CD14-positive monocyte (primary cell): ENCODE data around the gene RELL1. TPM values are rescaled to one million over a fixed set of nuclear protein-coding genes. Genes with fewer than 3 reads are reported as not detected.
A peak's percentile ranks its signal among the peaks of the same experiment; 100 is the strongest.

Experiments
- DNase-seq, 3 donors: peaks; one replicate each; pipeline ENCODE4 v3.0.0-alpha.2; 2011 to 2022
- H2AFZ ChIP-seq: 2 replicates; pipeline ENCODE4 v1.6.0; 2012; ENCODE audit warnings: mild to moderate bottlenecking, low read depth, low read length, inconsistent platforms; ENCODE audit not compliant: insufficient read depth, poor library complexity, severe bottlenecking
- H3K27ac ChIP-seq, 2 donors: 1 replicate in 1 of 2; 2 replicates in 1 of 2; pipeline ENCODE4 v1.5.1; 2012 to 2013; ENCODE audit warnings: low read length in 2 of 2, control low read depth in 1 of 2, inconsistent platforms in 1 of 2, low read depth in 1 of 2, mild to moderate bottlenecking in 1 of 2
- H3K27me3 ChIP-seq, 2 donors: one replicate each; pipeline versions ENCODE4 v1.6.0 to v1.6.1; 2011 to 2013; ENCODE audit warnings: low read length in 2 of 2; ENCODE audit not compliant: control insufficient read depth in 2 of 2, insufficient read depth in 2 of 2
- H3K36me3 ChIP-seq, 2 donors: replicated peaks in 1 of 2; 1 replicate in 1 of 2; 2 replicates in 1 of 2; pipeline versions ENCODE4 v1.5.1 to v1.6.1; 2012 to 2013; ENCODE audit warnings: low read length in 2 of 2, control low read depth in 1 of 2, inconsistent platforms in 1 of 2, mild to moderate bottlenecking in 1 of 2; ENCODE audit not compliant: insufficient read depth in 2 of 2, control insufficient read depth in 1 of 2
- H3K4me1 ChIP-seq, 2 donors: 1 replicate in 1 of 2; 2 replicates in 1 of 2; pipeline versions ENCODE4 v1.5.1 to v1.6.1; 2012 to 2013; ENCODE audit warnings: low read length in 2 of 2, control low read depth in 1 of 2, inconsistent platforms in 1 of 2, mild to moderate bottlenecking in 1 of 2, moderate library complexity in 1 of 2; ENCODE audit not compliant: insufficient read depth in 2 of 2, control insufficient read depth in 1 of 2
- H3K4me2 ChIP-seq: replicated peaks from 2 replicates; pipeline ENCODE3; 2012; ENCODE audit warnings: low read length, moderate library complexity, mild to moderate bottlenecking; ENCODE audit not compliant: poor library complexity, severe bottlenecking; ENCODE audit errors: extremely low read depth
- H3K4me3 ChIP-seq, 3 experiments: fragments of 200-600 bp in 1 of 3; sonication (generic) in 1 of 3; replicated peaks in 1 of 3; 1 replicate in 2 of 3; 2 replicates in 1 of 3; pipeline ENCODE4 v1.5.1; 2011 to 2013; ENCODE audit warnings: low read length in 3 of 3, mild to moderate bottlenecking in 3 of 3, control low read depth in 2 of 3, low read depth in 2 of 3, inconsistent platforms in 1 of 3, moderate library complexity in 1 of 3
- H3K79me2 ChIP-seq: 2 replicates; pipeline ENCODE4 v1.6.0; 2012; ENCODE audit warnings: mild to moderate bottlenecking, control low read depth, inconsistent platforms, low read length, moderate library complexity; ENCODE audit not compliant: insufficient read depth
- H3K9ac ChIP-seq: 2 replicates; pipeline ENCODE4 v1.6.0; 2017; ENCODE audit warnings: low read length, mild to moderate bottlenecking; ENCODE audit not compliant: insufficient read depth, poor library complexity, severe bottlenecking
- H3K9me3 ChIP-seq, 2 donors: replicated peaks in 1 of 2; 1 replicate in 1 of 2; 2 replicates in 1 of 2; pipeline versions ENCODE4 v1.5.1 to v1.6.1; 2012 to 2013; ENCODE audit warnings: low read length in 2 of 2, control low read depth in 1 of 2; ENCODE audit not compliant: control insufficient read depth in 1 of 2, insufficient read depth in 1 of 2
- H4K20me1 ChIP-seq: 2 replicates; pipeline ENCODE4 v1.6.0; 2012; ENCODE audit warnings: mild to moderate bottlenecking, low read length, control low read depth, moderate library complexity; ENCODE audit not compliant: insufficient read depth
- H3K27ac Mint-ChIP-seq, 7 donors: one replicate each; pipeline ENCODE4 v1.8.0; 2020; ENCODE audit warnings: mild to moderate bottlenecking in 7 of 7, mixed read lengths in 7 of 7, moderate library complexity in 6 of 7, inconsistent platforms in 2 of 7
- H3K27me3 Mint-ChIP-seq, 3 donors: one replicate each; pipeline ENCODE4 v1.8.0; 2021 to 2022; ENCODE audit warnings: low read depth in 3 of 3, mild to moderate bottlenecking in 3 of 3, mixed read lengths in 3 of 3, moderate library complexity in 3 of 3, inconsistent platforms in 1 of 3
- H3K36me3 Mint-ChIP-seq, 2 donors: one replicate each; pipeline ENCODE4 v1.8.0; 2020; ENCODE audit warnings: mixed read lengths in 2 of 2, inconsistent platforms in 1 of 2, mild to moderate bottlenecking in 1 of 2
- H3K4me1 Mint-ChIP-seq: one replicate; pipeline ENCODE4 v1.8.0; 2020; ENCODE audit warnings: mild to moderate bottlenecking, mixed read lengths
- H3K4me3 Mint-ChIP-seq, 2 donors: one replicate each; pipeline ENCODE4 v1.8.0; 2020; ENCODE audit warnings: mild to moderate bottlenecking in 2 of 2, mixed read lengths in 2 of 2, moderate library complexity in 1 of 2
- H3K9me3 Mint-ChIP-seq, 7 donors: one replicate each; pipeline ENCODE4 v1.8.0; 2020 to 2022; ENCODE audit warnings: mixed read lengths in 7 of 7, mild to moderate bottlenecking in 6 of 7, moderate library complexity in 6 of 7, inconsistent platforms in 2 of 7
- CTCF ChIP-seq: fragments of 200-600 bp; IDR thresholded peaks from one replicate; pipeline ENCODE4 v1.8.0; 2022; ENCODE audit warnings: antibody characterized with exemption, mild to moderate bottlenecking
- WGBS: methylation state at CpG from one replicate; pipeline ENCODE4 v1.1.5; 2013; ENCODE audit warnings: missing lambda C conversion rate; ENCODE audit not compliant: insufficient coverage; 5-methylcytosine and 5-hydroxymethylcytosine counted together
- intact Hi-C, 2 donors: fragments of 100-400 bp; cut with micrococcal nuclease; formaldehyde crosslinking; loops; one replicate each; pipeline versions ENCODE4 v1.15.0 to v1.15.1; 2023
- polyA plus RNA-seq, 3 donors: library from polyadenylated mRNA; depleted of rRNA in 1 of 3; unstranded in 2 of 3; stranded (reverse) in 1 of 3; fragments of 300-500 nt in 2 of 3; fragments of >200 nt in 1 of 3; fragmentation: Illumina TruSeq in 2 of 3; gene quantifications; 1 replicate in 2 of 3; 2 replicates in 1 of 3; pipeline ENCODE4 v1.2.3, GENCODE V29; 2012 to 2021

Gene RELL1
- polyA plus RNA-seq, 3 donors = 13.3 to 30.2 (median 16.2) TPM

DNA sequence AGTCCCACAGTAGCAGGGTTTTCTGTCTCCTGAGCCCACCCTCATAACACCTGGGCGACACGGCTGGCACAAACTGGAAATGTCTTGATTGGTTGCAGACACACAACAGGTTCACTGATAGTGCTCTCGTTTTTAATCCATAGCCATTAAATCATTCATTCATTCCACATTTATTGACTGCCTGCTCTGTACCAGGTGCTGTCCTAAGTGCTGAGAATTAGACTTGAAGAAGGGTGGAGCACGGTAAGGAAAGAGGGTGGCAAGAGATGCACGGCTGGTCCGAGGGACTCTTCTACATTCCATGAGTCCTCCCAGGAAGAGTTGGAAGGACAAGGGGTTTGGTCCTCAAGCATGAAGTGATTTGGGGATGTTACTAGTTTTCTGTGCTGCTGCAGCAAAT lies 100.0 kb downstream of the RELL1 start:
- peaks cover 10 to 14% of the 10 kb centered on the region in 2 donors for H3K36me3 Mint-ChIP-seq
- peaks cover 7 to 8% of the 10 kb centered on the region in 2 donors for H3K9me3 ChIP-seq
- H3K79me2 ChIP-seq = no peaks in the 10 kb centered on the region
- peak overlapping the region in 1 of 7 donors; percentile 63 for H3K27ac Mint-ChIP-seq
- intact Hi-C loops = no loop called here
- no peak for DNase-seq
- no peak overlapping the region for H3K4me2 ChIP-seq
- WGBS = 82% methylated on average over 3 of the region's 6 CpGs
- no peaks in the 10 kb centered on the region for H4K20me1 ChIP-seq
- H2AFZ ChIP-seq = no peak overlapping the region
- H3K36me3 ChIP-seq = no peaks in the 10 kb centered on the region
- no peak for TF ChIP-seq CTCF
- peaks cover 17 to 21% (median 20%) of the 10 kb centered on the region in 3 donors for H3K27me3 Mint-ChIP-seq
- H3K4me1 Mint-ChIP-seq = peaks cover 12% of the 10 kb centered on the region
- peaks cover 7 to 11% of the 10 kb centered on the region in 2 donors for H3K27me3 ChIP-seq
- no peak overlapping the region for H3K27ac ChIP-seq
- no peak overlapping the region for H3K9ac ChIP-seq
- peak overlapping the region in 1 of 2 donors; percentile 12 for H3K4me3 Mint-ChIP-seq
- peaks cover 7 to 19% (median 13%) of the 10 kb centered on the region in 7 donors for H3K9me3 Mint-ChIP-seq
- H3K4me1 ChIP-seq = peaks cover 0 to 6% of the 10 kb centered on the region in 2 donors
- H3K4me3 ChIP-seq = no peak overlapping the region

GRCh38 chr4:37584493-37585060 lies 101.6 kb downstream of the RELL1 start:
- Histone ChIP-seq H3K4me1 (peaks cover 0 to 6% of the 10 kb centered on the region in 2 donors), H3K9me3 (peaks cover 18% of the 10 kb centered on the region in 2 donors), H3K4me2 (no peak overlapping the region), H4K20me1 (no peaks in the 10 kb centered on the region), H3K79me2 (no peaks in the 10 kb centered on the region), H3K27ac (no peak overlapping the region), H3K27me3 (peaks cover 7 to 11% of the 10 kb centered on the region in 2 donors), H3K4me3 (no peak overlapping the region), H3K36me3 (no peaks in the 10 kb centered on the region), H3K9ac (no peak overlapping the region), H2AFZ (no peak overlapping the region)
- H3K4me1 Mint-ChIP-seq = peaks cover 12% of the 10 kb centered on the region
- DNase-seq = no peak
- H3K4me3 Mint-ChIP-seq = peak overlapping the region in 1 of 2 donors; percentile 39
- peaks cover 17 to 21% (median 20%) of the 10 kb centered on the region in 3 donors for H3K27me3 Mint-ChIP-seq
- peaks cover 1 to 6% of the 10 kb centered on the region in 2 donors for H3K36me3 Mint-ChIP-seq
- peaks cover 19 to 34% (median 27%) of the 10 kb centered on the region in 7 donors for H3K9me3 Mint-ChIP-seq
- no peak overlapping the region for H3K27ac Mint-ChIP-seq
- TF ChIP-seq CTCF = no peak
- WGBS = 8% methylated on average over 5 of the region's 9 CpGs
- intact Hi-C loops = no loop called here
